ENCODE data around the gene C19orf12. TPM values are rescaled to one million over a fixed set of nuclear protein-coding genes. Genes with fewer than 3 reads are reported as not detected.
"Not testable (repeated sequence)": the region's sequence is repeated elsewhere in the genome, so short reads cannot be mapped to it uniquely, and the experiment has no call there.

C19orf12 gene
- total RNA-seq, 1 experiment from 2014 or later, result 15.5 TPM

DNA sequence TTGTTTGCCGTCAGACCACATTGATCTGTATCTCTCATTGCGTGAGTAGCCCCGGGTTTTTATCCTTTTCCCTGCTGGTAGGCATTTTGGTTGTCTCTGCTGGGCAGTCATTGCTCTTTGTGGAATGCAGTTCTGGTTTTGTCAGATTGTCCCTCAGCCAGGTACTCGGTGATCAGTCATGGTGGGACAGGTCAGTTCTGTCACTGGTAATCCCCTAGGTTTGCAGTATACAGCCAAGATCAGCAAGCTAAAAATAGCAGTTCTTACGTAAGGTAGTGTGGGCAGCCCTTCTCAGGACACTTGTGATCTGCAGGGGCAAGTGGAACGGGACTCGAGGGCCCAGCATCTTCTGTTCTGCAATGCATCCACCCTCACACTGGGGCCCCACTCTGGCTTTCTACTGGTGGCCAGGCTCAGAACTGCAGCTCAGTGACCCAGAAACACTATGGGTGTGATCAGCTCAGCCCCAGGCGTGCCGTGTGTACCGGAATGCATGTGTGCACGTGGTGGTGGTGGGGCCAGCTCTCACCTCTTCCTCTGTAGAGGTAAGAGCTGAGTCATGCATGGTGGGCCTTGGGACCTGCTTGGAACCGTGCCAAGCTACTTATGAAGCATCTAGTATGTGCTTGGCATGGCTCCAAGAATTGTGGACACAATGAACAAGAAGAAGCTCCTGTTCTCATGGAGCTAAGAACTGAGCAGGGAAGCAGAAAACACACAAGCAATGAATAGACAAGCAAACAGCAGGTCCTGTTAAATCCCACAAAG, 43.5 kb downstream of the C19orf12 start:
- Mint-ChIP-seq H3K4me1 (peaks cover 31% of the 10 kb centered on the region), H3K27ac (peak overlapping the region; percentile 47), H3K9me3 (no peaks in the 10 kb centered on the region), H3K27me3 (ENCODE audit: low read depth) (no peaks in the 10 kb centered on the region), H3K36me3 (peaks cover 12% of the 10 kb centered on the region), H3K4me3 (no peak overlapping the region)
- DNase-seq (ENCODE audit: low spot score) (no peak), ATAC-seq (peak; percentile 18)
- POLR2A ChIA-PET, result no interaction called here
- CTCF ChIA-PET, result interaction anchor here (0.6 to 2.8 kb wide), 9 partner anchors 9 to 201 kb away, joined by 3 to 15 read pairs (median 4); partner anchors contain the start of gene POP4
- TF ChIP-seq, protein P1, sequence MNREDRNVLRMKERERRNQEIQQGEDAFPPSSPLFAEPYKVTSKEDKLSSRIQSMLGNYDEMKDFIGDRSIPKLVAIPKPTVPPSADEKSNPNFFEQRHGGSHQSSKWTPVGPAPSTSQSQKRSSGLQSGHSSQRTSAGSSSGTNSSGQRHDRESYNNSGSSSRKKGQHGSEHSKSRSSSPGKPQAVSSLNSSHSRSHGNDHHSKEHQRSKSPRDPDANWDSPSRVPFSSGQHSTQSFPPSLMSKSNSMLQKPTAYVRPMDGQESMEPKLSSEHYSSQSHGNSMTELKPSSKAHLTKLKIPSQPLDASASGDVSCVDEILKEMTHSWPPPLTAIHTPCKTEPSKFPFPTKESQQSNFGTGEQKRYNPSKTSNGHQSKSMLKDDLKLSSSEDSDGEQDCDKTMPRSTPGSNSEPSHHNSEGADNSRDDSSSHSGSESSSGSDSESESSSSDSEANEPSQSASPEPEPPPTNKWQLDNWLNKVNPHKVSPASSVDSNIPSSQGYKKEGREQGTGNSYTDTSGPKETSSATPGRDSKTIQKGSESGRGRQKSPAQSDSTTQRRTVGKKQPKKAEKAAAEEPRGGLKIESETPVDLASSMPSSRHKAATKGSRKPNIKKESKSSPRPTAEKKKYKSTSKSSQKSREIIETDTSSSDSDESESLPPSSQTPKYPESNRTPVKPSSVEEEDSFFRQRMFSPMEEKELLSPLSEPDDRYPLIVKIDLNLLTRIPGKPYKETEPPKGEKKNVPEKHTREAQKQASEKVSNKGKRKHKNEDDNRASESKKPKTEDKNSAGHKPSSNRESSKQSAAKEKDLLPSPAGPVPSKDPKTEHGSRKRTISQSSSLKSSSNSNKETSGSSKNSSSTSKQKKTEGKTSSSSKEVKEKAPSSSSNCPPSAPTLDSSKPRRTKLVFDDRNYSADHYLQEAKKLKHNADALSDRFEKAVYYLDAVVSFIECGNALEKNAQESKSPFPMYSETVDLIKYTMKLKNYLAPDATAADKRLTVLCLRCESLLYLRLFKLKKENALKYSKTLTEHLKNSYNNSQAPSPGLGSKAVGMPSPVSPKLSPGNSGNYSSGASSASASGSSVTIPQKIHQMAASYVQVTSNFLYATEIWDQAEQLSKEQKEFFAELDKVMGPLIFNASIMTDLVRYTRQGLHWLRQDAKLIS (CRISPR knock-in tag; IDR thresholded peaks at IDR 0.05; ENCODE audit: borderline replicate concordance), result no peak
- TF ChIP-seq ZNF416 (CRISPR knock-in tag; IDR thresholded peaks at IDR 0.05), result no peak
- TF ChIP-seq KAT7 (CRISPR knock-in tag; IDR thresholded peaks at IDR 0.05; ENCODE audit: borderline replicate concordance), result no peak
- TF ChIP-seq, protein P2, sequence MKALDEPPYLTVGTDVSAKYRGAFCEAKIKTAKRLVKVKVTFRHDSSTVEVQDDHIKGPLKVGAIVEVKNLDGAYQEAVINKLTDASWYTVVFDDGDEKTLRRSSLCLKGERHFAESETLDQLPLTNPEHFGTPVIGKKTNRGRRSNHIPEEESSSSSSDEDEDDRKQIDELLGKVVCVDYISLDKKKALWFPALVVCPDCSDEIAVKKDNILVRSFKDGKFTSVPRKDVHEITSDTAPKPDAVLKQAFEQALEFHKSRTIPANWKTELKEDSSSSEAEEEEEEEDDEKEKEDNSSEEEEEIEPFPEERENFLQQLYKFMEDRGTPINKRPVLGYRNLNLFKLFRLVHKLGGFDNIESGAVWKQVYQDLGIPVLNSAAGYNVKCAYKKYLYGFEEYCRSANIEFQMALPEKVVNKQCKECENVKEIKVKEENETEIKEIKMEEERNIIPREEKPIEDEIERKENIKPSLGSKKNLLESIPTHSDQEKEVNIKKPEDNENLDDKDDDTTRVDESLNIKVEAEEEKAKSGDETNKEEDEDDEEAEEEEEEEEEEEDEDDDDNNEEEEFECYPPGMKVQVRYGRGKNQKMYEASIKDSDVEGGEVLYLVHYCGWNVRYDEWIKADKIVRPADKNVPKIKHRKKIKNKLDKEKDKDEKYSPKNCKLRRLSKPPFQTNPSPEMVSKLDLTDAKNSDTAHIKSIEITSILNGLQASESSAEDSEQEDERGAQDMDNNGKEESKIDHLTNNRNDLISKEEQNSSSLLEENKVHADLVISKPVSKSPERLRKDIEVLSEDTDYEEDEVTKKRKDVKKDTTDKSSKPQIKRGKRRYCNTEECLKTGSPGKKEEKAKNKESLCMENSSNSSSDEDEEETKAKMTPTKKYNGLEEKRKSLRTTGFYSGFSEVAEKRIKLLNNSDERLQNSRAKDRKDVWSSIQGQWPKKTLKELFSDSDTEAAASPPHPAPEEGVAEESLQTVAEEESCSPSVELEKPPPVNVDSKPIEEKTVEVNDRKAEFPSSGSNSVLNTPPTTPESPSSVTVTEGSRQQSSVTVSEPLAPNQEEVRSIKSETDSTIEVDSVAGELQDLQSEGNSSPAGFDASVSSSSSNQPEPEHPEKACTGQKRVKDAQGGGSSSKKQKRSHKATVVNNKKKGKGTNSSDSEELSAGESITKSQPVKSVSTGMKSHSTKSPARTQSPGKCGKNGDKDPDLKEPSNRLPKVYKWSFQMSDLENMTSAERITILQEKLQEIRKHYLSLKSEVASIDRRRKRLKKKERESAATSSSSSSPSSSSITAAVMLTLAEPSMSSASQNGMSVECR (CRISPR knock-in tag; IDR thresholded peaks at IDR 0.05; ENCODE audit: borderline replicate concordance), result no peak
- TF ChIP-seq, protein P3, sequence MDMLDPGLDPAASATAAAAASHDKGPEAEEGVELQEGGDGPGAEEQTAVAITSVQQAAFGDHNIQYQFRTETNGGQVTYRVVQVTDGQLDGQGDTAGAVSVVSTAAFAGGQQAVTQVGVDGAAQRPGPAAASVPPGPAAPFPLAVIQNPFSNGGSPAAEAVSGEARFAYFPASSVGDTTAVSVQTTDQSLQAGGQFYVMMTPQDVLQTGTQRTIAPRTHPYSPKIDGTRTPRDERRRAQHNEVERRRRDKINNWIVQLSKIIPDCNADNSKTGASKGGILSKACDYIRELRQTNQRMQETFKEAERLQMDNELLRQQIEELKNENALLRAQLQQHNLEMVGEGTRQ (CRISPR knock-in tag; IDR thresholded peaks at IDR 0.05), result no peak
- TF ChIP-seq, protein P4, sequence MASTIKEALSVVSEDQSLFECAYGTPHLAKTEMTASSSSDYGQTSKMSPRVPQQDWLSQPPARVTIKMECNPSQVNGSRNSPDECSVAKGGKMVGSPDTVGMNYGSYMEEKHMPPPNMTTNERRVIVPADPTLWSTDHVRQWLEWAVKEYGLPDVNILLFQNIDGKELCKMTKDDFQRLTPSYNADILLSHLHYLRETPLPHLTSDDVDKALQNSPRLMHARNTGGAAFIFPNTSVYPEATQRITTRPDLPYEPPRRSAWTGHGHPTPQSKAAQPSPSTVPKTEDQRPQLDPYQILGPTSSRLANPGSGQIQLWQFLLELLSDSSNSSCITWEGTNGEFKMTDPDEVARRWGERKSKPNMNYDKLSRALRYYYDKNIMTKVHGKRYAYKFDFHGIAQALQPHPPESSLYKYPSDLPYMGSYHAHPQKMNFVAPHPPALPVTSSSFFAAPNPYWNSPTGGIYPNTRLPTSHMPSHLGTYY (CRISPR knock-in tag; IDR thresholded peaks at IDR 0.05), result no peak
- TF ChIP-seq RORB (CRISPR knock-in tag; IDR thresholded peaks at IDR 0.05), result no peak
- TF ChIP-seq GABPB1 (CRISPR knock-in tag; IDR thresholded peaks at IDR 0.05), result no peak
- TF ChIP-seq, protein P5, sequence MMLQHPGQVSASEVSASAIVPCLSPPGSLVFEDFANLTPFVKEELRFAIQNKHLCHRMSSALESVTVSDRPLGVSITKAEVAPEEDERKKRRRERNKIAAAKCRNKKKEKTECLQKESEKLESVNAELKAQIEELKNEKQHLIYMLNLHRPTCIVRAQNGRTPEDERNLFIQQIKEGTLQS (CRISPR knock-in tag; conservative IDR thresholded peaks at IDR 0.05), result no peak
- TF ChIP-seq NFE2L1 (CRISPR knock-in tag; IDR thresholded peaks at IDR 0.05), result no peak
- TF ChIP-seq, protein P6, sequence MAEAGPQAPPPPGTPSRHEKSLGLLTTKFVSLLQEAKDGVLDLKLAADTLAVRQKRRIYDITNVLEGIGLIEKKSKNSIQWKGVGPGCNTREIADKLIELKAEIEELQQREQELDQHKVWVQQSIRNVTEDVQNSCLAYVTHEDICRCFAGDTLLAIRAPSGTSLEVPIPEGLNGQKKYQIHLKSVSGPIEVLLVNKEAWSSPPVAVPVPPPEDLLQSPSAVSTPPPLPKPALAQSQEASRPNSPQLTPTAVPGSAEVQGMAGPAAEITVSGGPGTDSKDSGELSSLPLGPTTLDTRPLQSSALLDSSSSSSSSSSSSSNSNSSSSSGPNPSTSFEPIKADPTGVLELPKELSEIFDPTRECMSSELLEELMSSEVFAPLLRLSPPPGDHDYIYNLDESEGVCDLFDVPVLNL (CRISPR knock-in tag; IDR thresholded peaks at IDR 0.05; ENCODE audit: borderline replicate concordance, low read depth), result no peak
- TF ChIP-seq ZBTB21 (CRISPR knock-in tag; IDR thresholded peaks at IDR 0.05; ENCODE audit: borderline replicate concordance), result no peak
- TF ChIP-seq ESRRA (CRISPR knock-in tag; IDR thresholded peaks at IDR 0.05; ENCODE audit: borderline replicate concordance), result no peak
- no peak for TF ChIP-seq TP53 (CRISPR knock-in tag; IDR thresholded peaks at IDR 0.05)
- TF ChIP-seq, protein P7, sequence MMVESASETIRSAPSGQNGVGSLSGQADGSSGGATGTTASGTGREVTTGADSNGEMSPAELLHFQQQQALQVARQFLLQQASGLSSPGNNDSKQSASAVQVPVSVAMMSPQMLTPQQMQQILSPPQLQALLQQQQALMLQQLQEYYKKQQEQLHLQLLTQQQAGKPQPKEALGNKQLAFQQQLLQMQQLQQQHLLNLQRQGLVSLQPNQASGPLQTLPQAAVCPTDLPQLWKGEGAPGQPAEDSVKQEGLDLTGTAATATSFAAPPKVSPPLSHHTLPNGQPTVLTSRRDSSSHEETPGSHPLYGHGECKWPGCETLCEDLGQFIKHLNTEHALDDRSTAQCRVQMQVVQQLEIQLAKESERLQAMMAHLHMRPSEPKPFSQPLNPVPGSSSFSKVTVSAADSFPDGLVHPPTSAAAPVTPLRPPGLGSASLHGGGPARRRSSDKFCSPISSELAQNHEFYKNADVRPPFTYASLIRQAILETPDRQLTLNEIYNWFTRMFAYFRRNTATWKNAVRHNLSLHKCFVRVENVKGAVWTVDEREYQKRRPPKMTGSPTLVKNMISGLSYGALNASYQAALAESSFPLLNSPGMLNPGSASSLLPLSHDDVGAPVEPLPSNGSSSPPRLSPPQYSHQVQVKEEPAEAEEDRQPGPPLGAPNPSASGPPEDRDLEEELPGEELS (CRISPR knock-in tag; IDR thresholded peaks at IDR 0.05), result no peak
- TF ChIP-seq ZNF138 (CRISPR knock-in tag; conservative IDR thresholded peaks at IDR 0.05), result no peak
- TF ChIP-seq FOXK1 (CRISPR knock-in tag; IDR thresholded peaks at IDR 0.05), result no peak
- TF ChIP-seq ZNF232 (CRISPR knock-in tag; IDR thresholded peaks at IDR 0.05), result no peak

DNA sequence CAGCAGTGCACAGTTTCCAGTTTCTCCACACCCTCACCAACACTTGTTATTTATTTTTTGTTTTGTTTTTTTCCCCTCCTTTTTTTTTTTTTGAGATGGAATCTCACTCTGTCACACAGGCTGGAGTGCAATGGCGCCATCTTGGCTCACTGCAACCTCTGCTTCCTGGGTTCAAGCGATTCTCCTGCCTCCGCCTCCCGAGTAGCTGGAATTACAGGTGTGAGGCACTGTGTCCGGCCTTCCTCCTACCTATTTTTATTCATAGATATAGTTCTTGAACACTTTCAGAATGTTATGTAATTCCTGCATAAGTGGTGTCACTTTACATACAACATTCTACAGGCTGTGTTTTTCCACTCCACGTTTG, 44.1 kb downstream of the C19orf12 start:
- H3K4me3 Mint-ChIP-seq; DNase-seq (ENCODE audit: low spot score); H3K9me3 Mint-ChIP-seq; POLR2A ChIA-PET; H3K27me3 Mint-ChIP-seq (ENCODE audit: low read depth); H3K27ac Mint-ChIP-seq; ATAC-seq: not testable (repeated sequence)
- CTCF ChIA-PET, result interaction anchor here (0.8 to 2.8 kb wide), 5 partner anchors 11 to 101 kb away, joined by 3 to 15 read pairs (median 4); no protein-coding TSS in a partner anchor
- Mint-ChIP-seq H3K36me3 (peaks cover 12% of the 10 kb centered on the region), H3K4me1 (peaks cover 34% of the 10 kb centered on the region)
